HFFc6 (cell line): Measurements from ENCODE around the gene PTH1R. TPM values are rescaled to one million over a fixed set of nuclear protein-coding genes. Genes with fewer than 3 reads are reported as not detected.

Experiments used
- DNase-seq: peaks from one replicate; pipeline ENCODE4 v3.0.0-alpha.2; 2018
- H3K27ac Mint-ChIP-seq: 2 replicates; pipeline ENCODE4 v1.8.0; 2020; ENCODE audit warnings: mild to moderate bottlenecking, mixed read lengths
- H3K27me3 Mint-ChIP-seq: 2 replicates; pipeline ENCODE4 v1.8.0; 2021; ENCODE audit warnings: mild to moderate bottlenecking, moderate library complexity, mixed read lengths; ENCODE audit not compliant: insufficient read depth
- H3K36me3 Mint-ChIP-seq: 2 replicates; pipeline ENCODE4 v1.8.0; 2021; ENCODE audit warnings: low read depth, mixed read lengths
- H3K4me1 Mint-ChIP-seq: 2 replicates; pipeline ENCODE4 v1.8.0; 2020; ENCODE audit warnings: low read depth, mixed read lengths
- H3K4me3 Mint-ChIP-seq: 2 replicates; pipeline ENCODE4 v1.8.0; 2020; ENCODE audit warnings: mild to moderate bottlenecking, moderate library complexity, mixed read lengths
- H3K9me3 Mint-ChIP-seq: 2 replicates; pipeline ENCODE4 v1.8.0; 2020; ENCODE audit warnings: mild to moderate bottlenecking, mixed read lengths
- CTCF ChIP-seq: fragments of 200-600 bp; sonication (generic); IDR thresholded peaks from 2 replicates; pipeline ENCODE4 v1.5.0; 2021; ENCODE audit warnings: antibody characterized with exemption, mild to moderate bottlenecking
- total RNA-seq, 6 experiments: library from RNA; stranded (reverse); fragmentation: NEBNext Ultra II Directional; extraction: Animal tissue kit (Norgen Biotek cat#: 25700); gene quantifications; 2 replicates in 1 of 6; 3 replicates in 5 of 6; pipeline ENCODE4 v1.2.3, GENCODE V29; 2021

Gene PTH1R
- total RNA-seq, 6 experiments from 2014 or later: 0.09 to 1.4 (median 0.85) TPM; not detected in 1

- Mint-ChIP-seq H3K36me3 (peaks cover 40% of the 10 kb centered on the region), H3K27ac (no peak overlapping the region), H3K4me3 (no peak overlapping the region), H3K4me1 (peaks cover 27% of the 10 kb centered on the region), H3K27me3 (peaks cover 3% of the 10 kb centered on the region), H3K9me3 (peaks cover 16% of the 10 kb centered on the region)
- no peak for DNase-seq
- TF ChIP-seq CTCF: no peak
Observed at GRCh38 chr3:46914849-46915248, 37.3 kb downstream of the PTH1R start.

- H3K4me3 Mint-ChIP-seq: no peak overlapping the region
- peaks cover 16% of the 10 kb centered on the region for H3K9me3 Mint-ChIP-seq
- H3K36me3 Mint-ChIP-seq: peaks cover 45% of the 10 kb centered on the region
- no peak for DNase-seq
- peaks cover 3% of the 10 kb centered on the region for H3K27me3 Mint-ChIP-seq
- no peak for TF ChIP-seq CTCF
- H3K27ac Mint-ChIP-seq: no peak overlapping the region
- H3K4me1 Mint-ChIP-seq: peaks cover 27% of the 10 kb centered on the region
Observed at GRCh38 chr3:46915297-46915822, 37.8 kb downstream of the PTH1R start.

- Mint-ChIP-seq H3K27ac (no peak overlapping the region), H3K27me3 (peaks cover 3% of the 10 kb centered on the region), H3K36me3 (peaks cover 45% of the 10 kb centered on the region), H3K4me1 (peaks cover 27% of the 10 kb centered on the region), H3K4me3 (no peak overlapping the region), H3K9me3 (peaks cover 16% of the 10 kb centered on the region)
- TF ChIP-seq CTCF: no peak
- no peak for DNase-seq
Observed at GRCh38 chr3:46916278-46916677, 38.8 kb downstream of the PTH1R start.

- no peak overlapping the region for H3K4me3 Mint-ChIP-seq
- H3K27me3 Mint-ChIP-seq: peaks cover 3% of the 10 kb centered on the region
- no peak for TF ChIP-seq CTCF
- no peak for DNase-seq
- peaks cover 27% of the 10 kb centered on the region for H3K4me1 Mint-ChIP-seq
- peaks cover 16% of the 10 kb centered on the region for H3K9me3 Mint-ChIP-seq
- H3K36me3 Mint-ChIP-seq: peaks cover 45% of the 10 kb centered on the region
- H3K27ac Mint-ChIP-seq: no peak overlapping the region
Observed at GRCh38 chr3:46916799-46917198, 39.3 kb downstream of the PTH1R start.

GRCh38 chr3:46917257-46917656 is 39.7 kb downstream of the PTH1R start:
- peaks cover 16% of the 10 kb centered on the region for H3K9me3 Mint-ChIP-seq
- no peak overlapping the region for H3K4me3 Mint-ChIP-seq
- H3K27me3 Mint-ChIP-seq: peaks cover 3% of the 10 kb centered on the region
- peaks cover 45% of the 10 kb centered on the region for H3K36me3 Mint-ChIP-seq
- no peak for TF ChIP-seq CTCF
- no peak overlapping the region for H3K27ac Mint-ChIP-seq
- no peak for DNase-seq
- peaks cover 27% of the 10 kb centered on the region for H3K4me1 Mint-ChIP-seq

GRCh38 chr3:46918202-46918601 is 40.7 kb downstream of the PTH1R start:
- Mint-ChIP-seq H3K4me3 (no peak overlapping the region), H3K36me3 (peaks cover 46% of the 10 kb centered on the region), H3K27me3 (peaks cover 3% of the 10 kb centered on the region), H3K9me3 (peaks cover 16% of the 10 kb centered on the region), H3K4me1 (peaks cover 27% of the 10 kb centered on the region), H3K27ac (no peak overlapping the region)
- DNase-seq: no peak
- TF ChIP-seq CTCF: no peak
